Neural progenitor cell (in vitro differentiated cells): ENCODE data around the gene TMPRSS13.

Experiments
- CTCF ChIP-seq: fragments of 200-600 bp; sonication (generic); IDR thresholded peaks from 2 replicates; pipeline ENCODE4 v1.5.1; 2017; ENCODE audit warnings: antibody characterized with exemption, mild to moderate bottlenecking
- EZH2 ChIP-seq: fragments of 200-600 bp; sonication (generic); IDR thresholded peaks from 2 replicates; pipeline ENCODE4 v1.6.1; 2017; ENCODE audit warnings: antibody characterized with exemption, mild to moderate bottlenecking, moderate library complexity

GRCh38 chr11:117933475-117933874 is 4.3 kb upstream of the TMPRSS13 start:
- TF ChIP-seq EZH2, result no peak
- no peak for TF ChIP-seq CTCF
